HG02763 (cell line): ENCODE data around the gene PHYHD1.
A peak's percentile ranks its signal among the peaks of the same experiment; 100 is the strongest.

Source experiments
- ATAC-seq: cut with Tn5 transposase; IDR thresholded peaks from one replicate; pipeline ENCODE4 v1.9.1; 2021; ENCODE audit warnings: mild to moderate bottlenecking, moderate library complexity; ENCODE audit not compliant: unreplicated experiment

PHYHD1 gene

DNA sequence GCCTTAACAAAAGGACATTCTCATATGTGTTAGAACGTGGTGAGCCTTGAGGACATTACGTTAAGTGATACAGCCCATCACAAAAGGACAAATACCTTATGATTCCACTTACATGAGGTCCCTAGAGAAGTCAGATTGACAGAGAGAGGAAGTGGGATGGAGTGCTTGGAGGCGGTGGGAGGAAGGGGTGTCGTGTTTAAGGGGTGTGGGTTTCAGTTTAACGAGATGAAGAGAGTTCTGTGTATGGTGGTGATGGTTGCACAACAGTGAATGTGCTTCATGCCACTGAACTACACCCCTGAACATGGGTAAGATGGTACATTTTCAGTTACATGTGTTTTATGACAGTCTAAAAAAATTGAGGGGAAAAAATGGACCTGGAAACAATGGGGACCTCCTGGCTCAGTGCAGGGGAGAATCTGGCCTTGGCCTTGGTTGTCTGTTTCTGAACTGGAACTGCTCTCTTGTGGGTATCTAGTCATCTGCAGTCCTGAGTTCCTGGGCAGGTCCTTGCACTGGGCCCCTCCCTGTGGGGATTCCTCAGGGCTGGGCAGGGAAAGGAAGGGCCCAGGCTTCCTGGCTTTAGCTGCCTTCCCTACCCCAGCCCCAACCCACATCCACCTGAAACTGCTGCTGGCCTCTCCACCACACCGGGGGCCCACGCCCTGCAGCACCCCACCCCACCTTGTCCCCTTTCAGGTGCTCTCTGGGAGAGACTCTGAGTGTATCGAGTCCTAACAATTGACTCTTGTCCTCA is 21.0 kb upstream of the PHYHD1 start:
- no peak for ATAC-seq

DNA sequence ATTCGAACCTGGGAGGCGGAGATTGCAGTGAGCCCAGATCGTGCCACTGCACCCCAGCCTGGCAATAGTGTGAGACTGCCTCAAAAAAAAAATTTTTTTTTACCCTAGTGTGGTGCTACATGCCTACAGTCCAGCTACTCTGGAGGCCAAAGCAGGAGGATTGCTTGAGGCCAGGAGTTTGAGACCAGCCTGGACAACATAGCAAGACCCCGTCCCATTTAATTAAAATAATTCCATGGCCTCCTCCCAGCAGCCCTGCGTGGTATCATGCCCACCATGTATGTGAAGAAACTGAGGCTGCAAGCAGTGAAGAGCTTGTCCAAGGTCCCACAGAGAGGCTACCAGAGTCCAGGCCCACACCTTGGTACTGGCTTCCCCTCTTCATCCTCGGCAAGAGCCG is 19.4 kb upstream of the PHYHD1 start:
- no peak for ATAC-seq

GRCh38 chr9:128901822-128902221 is 19.0 kb upstream of the PHYHD1 start:
- ATAC-seq, result peak; percentile 12

DNA sequence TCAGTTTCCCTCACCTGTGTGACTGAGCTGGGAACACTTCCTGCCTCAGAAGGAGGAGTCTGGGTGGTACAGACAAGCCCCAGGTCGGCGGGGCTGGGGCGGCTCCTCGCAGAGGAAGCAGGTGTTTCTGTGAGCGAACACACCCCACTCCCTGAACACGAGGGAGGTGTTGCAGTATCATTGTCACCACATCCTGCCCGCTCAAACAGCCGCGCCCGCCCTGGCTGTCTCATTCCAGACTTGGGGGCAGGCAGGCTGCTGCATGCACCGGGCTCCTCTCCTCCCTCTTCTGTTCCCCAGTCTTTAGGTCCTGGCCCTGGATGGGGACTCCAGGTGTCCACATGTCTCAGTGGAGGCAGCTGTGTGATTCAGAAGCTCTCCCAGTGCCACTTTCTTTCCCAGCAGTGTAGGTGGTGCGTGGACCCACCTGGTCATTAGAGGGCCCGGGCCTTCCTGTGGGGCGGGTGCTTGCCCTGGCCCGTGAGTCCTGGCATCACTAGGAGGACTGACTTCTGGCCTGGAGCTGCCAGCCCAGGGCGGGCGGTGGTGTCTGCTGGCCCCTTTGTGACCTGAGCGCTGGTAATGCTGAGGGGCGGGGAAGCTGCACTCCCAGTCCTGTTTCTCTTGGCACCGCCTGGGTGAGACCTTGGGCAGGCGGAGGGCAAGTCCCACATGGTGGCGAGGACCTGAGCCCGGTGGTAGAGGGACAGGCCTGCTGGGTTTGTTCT is 18.3 kb upstream of the PHYHD1 start:
- ATAC-seq, result peak; percentile 77

DNA sequence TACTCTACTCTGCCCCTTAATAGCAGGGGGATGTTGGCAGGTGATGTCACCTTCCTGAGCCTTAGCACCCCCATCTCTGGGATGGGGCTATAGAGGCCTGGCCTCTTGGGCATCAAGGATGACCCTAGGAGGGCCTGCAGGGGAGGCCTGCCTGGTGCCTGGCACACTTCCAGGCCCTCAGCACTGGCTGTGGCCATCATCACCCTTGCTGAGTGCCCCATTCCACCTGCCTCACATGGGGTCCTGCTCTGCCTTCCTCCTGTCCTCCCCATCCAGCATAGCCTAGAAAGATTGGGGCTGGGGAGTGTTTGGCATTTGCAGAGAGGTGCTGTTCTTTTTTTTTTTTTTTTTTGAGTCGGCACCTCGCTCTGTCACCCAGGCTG is 17.7 kb upstream of the PHYHD1 start:
- no peak for ATAC-seq

DNA sequence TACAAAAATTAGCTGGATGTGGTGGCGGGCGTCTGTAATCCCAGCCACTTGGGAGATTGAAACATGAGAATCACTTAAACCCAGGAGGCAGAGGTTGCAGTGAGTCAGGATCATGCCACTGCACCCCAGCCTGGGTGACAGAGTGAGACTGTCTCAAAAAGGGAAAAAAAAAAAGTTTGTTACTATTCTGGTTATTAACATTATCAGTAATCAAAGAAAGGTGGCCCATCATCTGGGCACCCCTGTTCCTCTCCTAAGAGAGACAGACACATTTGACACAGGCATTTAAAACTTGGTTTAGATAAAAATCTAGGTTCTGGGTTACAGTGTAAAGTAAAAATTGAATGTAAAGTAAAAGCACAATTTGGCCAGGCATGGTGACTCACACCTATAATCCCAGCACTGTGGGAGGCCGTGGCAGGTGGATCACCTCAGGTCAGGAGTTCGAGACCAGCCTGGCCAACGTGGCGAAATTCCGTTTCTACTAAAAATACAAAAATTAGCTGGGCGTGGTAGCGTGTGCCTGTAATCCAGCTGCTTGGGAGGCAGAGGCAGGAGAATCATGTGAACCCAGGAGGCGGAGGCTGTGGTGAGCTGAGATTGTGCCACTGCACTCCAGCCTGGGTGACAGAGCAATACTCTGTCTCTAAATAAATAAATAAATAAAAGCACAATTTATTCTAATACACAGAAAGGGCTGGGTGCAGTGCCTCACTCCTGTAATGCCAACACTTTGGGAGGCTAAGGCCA is 16.7 kb upstream of the PHYHD1 start:
- ATAC-seq, result no peak

GRCh38 chr9:128905964-128906363 is 14.8 kb upstream of the PHYHD1 start:
- no peak for ATAC-seq

GRCh38 chr9:128906741-128907140 is 14.0 kb upstream of the PHYHD1 start:
- ATAC-seq, result no peak

- no peak for ATAC-seq
Measured at GRCh38 chr9:128908372-128908771, 12.4 kb upstream of the PHYHD1 start.

DNA sequence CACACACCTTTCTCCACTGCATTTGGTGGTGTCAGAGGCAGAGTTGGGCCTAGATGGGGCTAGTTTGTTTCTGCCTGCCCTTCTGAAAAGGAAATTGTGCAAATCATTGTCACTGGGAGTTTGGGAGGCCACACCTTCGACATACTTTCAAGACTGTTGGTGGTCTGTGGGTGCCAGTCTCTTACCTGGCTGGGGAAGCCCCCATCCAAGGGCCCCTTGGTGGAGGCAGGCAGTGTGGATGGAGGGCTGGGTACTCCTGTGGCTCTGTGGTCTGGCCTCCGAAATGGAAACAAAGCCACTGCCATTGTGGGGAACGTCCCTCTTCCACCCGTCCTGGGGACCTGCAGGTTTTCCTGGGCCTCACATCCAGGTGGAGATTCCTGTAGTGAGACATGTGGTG is 10.9 kb upstream of the PHYHD1 start:
- no peak for ATAC-seq

- ATAC-seq, result no peak
Measured at GRCh38 chr9:128910906-128911305, 9.9 kb upstream of the PHYHD1 start.

DNA sequence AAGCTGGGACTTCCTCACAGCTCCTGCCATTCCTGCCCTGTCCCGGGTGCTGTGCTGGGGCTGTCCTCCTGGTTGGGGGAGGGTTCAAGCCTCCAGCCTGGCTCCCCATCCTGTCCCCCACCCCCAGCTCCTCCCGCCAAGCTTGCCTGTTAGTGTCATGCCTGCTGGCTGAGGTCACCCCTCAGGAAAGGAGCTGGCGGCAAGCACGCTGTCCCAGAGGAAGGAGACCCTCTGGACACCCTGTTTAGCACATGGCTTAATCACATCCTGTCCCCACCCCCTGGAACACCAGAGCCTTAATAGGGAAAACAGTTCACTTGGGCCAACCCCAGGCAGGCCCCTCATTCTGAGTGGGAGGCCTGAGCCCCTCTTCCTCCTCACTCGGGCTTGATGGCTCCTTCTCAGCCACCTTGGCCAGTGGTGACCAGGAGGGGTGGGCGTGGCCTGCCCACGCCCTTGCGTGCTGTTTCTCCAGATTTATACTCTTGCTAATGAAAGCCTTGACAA is 9.2 kb upstream of the PHYHD1 start:
- ATAC-seq, result no peak

DNA sequence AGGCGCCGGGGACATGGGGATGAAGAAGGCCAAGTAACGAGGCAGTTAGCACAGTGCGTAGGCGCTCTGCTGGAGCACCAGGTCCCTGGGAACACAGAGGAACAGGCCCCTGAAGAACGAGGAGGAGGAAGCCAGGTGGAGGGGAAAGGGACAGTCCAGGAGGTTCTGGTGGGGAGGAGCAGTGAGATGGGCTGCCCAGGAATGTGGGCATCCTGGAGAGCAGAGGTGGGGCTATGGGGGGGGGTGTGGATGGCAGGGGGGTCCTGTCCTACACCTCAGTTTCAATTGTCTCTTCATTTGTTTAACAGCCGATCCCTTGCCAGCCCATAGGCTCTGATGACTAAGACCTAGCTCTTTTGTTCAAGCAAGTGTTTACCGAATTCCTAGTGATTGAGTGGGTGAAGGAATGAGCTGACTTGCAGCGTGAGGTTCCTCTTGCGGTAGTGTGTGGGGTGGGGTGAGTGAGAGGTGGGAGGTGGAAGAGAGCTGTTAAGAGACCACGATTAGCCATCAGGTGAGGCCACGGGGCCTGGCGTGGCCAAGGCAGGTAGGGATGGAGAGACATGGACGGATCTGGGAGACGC is 8.4 kb upstream of the PHYHD1 start:
- no peak for ATAC-seq

GRCh38 chr9:128913048-128913900 is 7.5 kb upstream of the PHYHD1 start:
- ATAC-seq, result no peak

GRCh38 chr9:128913995-128914772 is 6.6 kb upstream of the PHYHD1 start:
- no peak for ATAC-seq

DNA sequence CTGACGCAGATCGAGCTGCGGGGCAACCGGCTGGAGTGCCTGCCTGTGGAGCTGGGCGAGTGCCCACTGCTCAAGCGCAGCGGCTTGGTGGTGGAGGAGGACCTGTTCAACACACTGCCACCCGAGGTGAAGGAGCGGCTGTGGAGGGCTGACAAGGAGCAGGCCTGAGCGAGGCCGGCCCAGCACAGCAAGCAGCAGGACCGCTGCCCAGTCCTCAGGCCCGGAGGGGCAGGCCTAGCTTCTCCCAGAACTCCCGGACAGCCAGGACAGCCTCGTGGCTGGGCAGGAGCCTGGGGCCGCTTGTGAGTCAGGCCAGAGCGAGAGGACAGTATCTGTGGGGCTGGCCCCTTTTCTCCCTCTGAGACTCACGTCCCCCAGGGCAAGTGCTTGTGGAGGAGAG is 4.6 kb upstream of the PHYHD1 start:
- ATAC-seq, result no peak

DNA sequence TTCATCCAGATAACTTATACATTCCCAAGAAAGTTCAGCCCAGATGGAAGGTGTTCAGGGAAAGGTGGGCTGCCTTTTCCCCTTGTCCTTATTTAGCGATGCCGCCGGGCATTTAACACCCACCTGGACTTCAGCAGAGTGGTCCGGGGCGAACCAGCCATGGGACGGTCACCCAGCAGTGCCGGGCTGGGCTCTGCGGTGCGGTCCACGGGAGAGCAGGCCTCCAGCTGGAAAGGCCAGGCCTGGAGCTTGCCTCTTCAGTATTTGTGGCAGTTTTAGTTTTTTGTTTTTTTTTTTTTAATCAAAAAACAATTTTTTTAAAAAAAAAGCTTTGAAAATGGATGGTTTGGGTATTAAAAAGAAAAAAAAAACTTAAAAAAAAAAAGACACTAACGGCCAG is 4.0 kb upstream of the PHYHD1 start:
- no peak for ATAC-seq

- ATAC-seq, result no peak
Measured at GRCh38 chr9:128917151-128917849, 3.5 kb upstream of the PHYHD1 start.

DNA sequence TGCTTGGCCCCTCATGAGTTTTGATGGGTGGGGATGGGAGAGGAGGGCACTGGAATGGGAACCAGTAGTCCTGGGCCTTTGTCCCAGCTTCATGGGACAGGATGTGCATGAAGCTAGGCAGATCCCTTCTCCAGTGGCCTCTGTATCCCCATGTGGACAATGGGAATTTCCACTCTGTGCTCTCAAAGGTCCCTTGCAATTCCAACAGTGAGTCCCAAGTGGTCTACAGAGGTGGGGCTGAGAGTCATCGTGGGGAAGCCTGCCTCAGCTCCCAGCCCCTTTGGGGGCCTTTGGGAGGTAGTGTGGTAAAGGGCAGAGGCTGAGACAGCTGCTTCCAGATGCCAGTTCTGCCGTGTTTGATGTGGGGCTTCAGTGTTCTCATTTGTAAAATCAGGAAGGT is 1.9 kb upstream of the PHYHD1 start:
- no peak for ATAC-seq
